Neural cell (in vitro differentiated cells): Measurements from ENCODE around the gene TLCD4. TPM values are rescaled to one million over a fixed set of nuclear protein-coding genes. Genes with fewer than 3 reads are reported as not detected.

ENCODE experiments used
- H2AFZ ChIP-seq: fragments of 200-600, 300-800 bp; sonication (generic), shearing (Covaris generic); 2 replicates; pipeline ENCODE4 v1.6.0; 2014; ENCODE audit warnings: low read depth, mild to moderate bottlenecking, antibody characterized with exemption, low read length, moderate library complexity
- H3F3A ChIP-seq: fragments of 200-600 bp; shearing (Covaris generic); 2 replicates; pipeline ENCODE4 v1.6.1; 2016; ENCODE audit warnings: mild to moderate bottlenecking, moderate library complexity, mixed read lengths, antibody characterized with exemption, low read length; ENCODE audit not compliant: insufficient read depth, poor library complexity, severe bottlenecking
- H3K27ac ChIP-seq: fragments of 200-600, 300-800 bp; sonication (generic), shearing (Covaris generic); 2 replicates; pipeline ENCODE4 v1.5.1; 2014; ENCODE audit warnings: mild to moderate bottlenecking, low read length, moderate library complexity
- H3K27me3 ChIP-seq: fragments of 300-800, 200-600 bp; sonication (generic), shearing (Covaris generic); 2 replicates; pipeline ENCODE4 v1.6.0; 2014; ENCODE audit warnings: mild to moderate bottlenecking, low read depth, low read length, moderate library complexity; ENCODE audit not compliant: insufficient read depth
- H3K36me3 ChIP-seq: fragments of 300-800, 200-600 bp; sonication (generic), shearing (Covaris generic); 2 replicates; pipeline ENCODE4 v1.5.1; 2014; ENCODE audit warnings: mild to moderate bottlenecking, antibody characterized with exemption, low read length, moderate library complexity; ENCODE audit not compliant: insufficient read depth
- H3K4me2 ChIP-seq: fragments of 300-800, 200-600 bp; sonication (generic), shearing (Covaris generic); 2 replicates; pipeline ENCODE4 v1.6.0; 2014; ENCODE audit warnings: mild to moderate bottlenecking, low read length
- H3K4me3 ChIP-seq: fragments of 300-800, 200-600 bp; sonication (generic), shearing (Covaris generic); 2 replicates; pipeline ENCODE4 v1.5.1; 2014; ENCODE audit warnings: mild to moderate bottlenecking, low read length, moderate library complexity
- H3K79me2 ChIP-seq: fragments of 200-600 bp; shearing (Covaris generic); replicated peaks from 2 replicates; pipeline ENCODE4 v1.6.0; 2014; ENCODE audit warnings: mild to moderate bottlenecking, low read length, moderate library complexity; ENCODE audit not compliant: insufficient read depth
- H3K9ac ChIP-seq: fragments of 300-800, 200-600 bp; sonication (generic), shearing (Covaris generic); 2 replicates; pipeline ENCODE4 v1.6.1; 2016; ENCODE audit warnings: mild to moderate bottlenecking, low read length, mixed read lengths
- H3K9me2 ChIP-seq: fragments of 200-600 bp; shearing (Covaris generic); 2 replicates; pipeline ENCODE4 v1.6.1; 2016; ENCODE audit warnings: mild to moderate bottlenecking, low read length, mixed read lengths; ENCODE audit not compliant: insufficient read depth
- H3K9me3 ChIP-seq: fragments of 200-600, 300-800 bp; sonication (generic), shearing (Covaris generic); 2 replicates; pipeline ENCODE4 v1.6.1; 2016; ENCODE audit warnings: mild to moderate bottlenecking, mixed run types, low read length, moderate library complexity, mixed read lengths
- H4K20me1 ChIP-seq: fragments of 200-600 bp; shearing (Covaris generic); 2 replicates; pipeline ENCODE4 v1.6.1; 2016; ENCODE audit warnings: mild to moderate bottlenecking, mixed run types; ENCODE audit not compliant: insufficient read depth
- CTCF ChIP-seq: fragments of 450-650 bp; IDR thresholded peaks from 2 replicates; pipeline ENCODE4 v1.5.1; 2014; ENCODE audit warnings: antibody characterized with exemption, mild to moderate bottlenecking, moderate library complexity; ENCODE audit not compliant: poor library complexity, severe bottlenecking
- EP300 ChIP-seq: fragments of 450-650 bp; conservative IDR thresholded peaks from 2 replicates; pipeline ENCODE4 v1.6.1; 2014; ENCODE audit warnings: antibody characterized with exemption, mild to moderate bottlenecking, moderate library complexity; ENCODE audit not compliant: poor library complexity, severe bottlenecking
- EZH2 ChIP-seq: fragments of 200-600, 300-800 bp; shearing (Covaris generic), sonication (generic); IDR thresholded peaks from 2 replicates; pipeline ENCODE4 v1.6.1; 2014; ENCODE audit warnings: antibody characterized with exemption, low read length, borderline replicate concordance, mild to moderate bottlenecking; ENCODE audit not compliant: insufficient read depth, poor library complexity, severe bottlenecking
- MXI1 ChIP-seq: fragments of 450-650 bp; conservative IDR thresholded peaks from 2 replicates; pipeline ENCODE4 v1.6.1; 2014; ENCODE audit warnings: antibody characterized with exemption, mild to moderate bottlenecking; ENCODE audit not compliant: poor library complexity, severe bottlenecking
- POLR2AphosphoS5 ChIP-seq: IDR thresholded peaks from 2 replicates; pipeline ENCODE4 v1.6.1; 2012
- RAD21 ChIP-seq: fragments of 450-650 bp; conservative IDR thresholded peaks from 2 replicates; pipeline ENCODE4 v1.6.1; 2014; ENCODE audit warnings: antibody characterized with exemption, mild to moderate bottlenecking, moderate library complexity
- REST ChIP-seq: IDR thresholded peaks from 2 replicates; pipeline ENCODE4 v1.6.1; 2012; ENCODE audit warnings: borderline replicate concordance
- SMC3 ChIP-seq: fragments of 450-650 bp; conservative IDR thresholded peaks from 2 replicates; pipeline ENCODE4 v1.6.1; 2014; ENCODE audit warnings: antibody characterized with exemption, mild to moderate bottlenecking, moderate library complexity; ENCODE audit not compliant: poor library complexity
- TAF1 ChIP-seq: IDR thresholded peaks from 2 replicates; pipeline ENCODE4 v1.6.1; 2012; ENCODE audit warnings: low read depth
- polyA plus RNA-seq: library from polyadenylated mRNA; depleted of rRNA; stranded (reverse); fragments of >200 nt; gene quantifications from 2 replicates; pipeline ENCODE4 v1.2.3, GENCODE V29; 2014

Gene TLCD4
- polyA plus RNA-seq, 1 donor from 2014 or later: 1.6 TPM

GRCh38 chr1:95095833-95096217, 21.3 kb upstream of the TLCD4 start:
- Histone ChIP-seq H3K27me3 (no peaks in the 10 kb centered on the region), H3F3A (no peaks in the 10 kb centered on the region), H3K79me2 (no peaks in the 10 kb centered on the region), H3K9ac (no peak overlapping the region), H3K9me3 (no peaks in the 10 kb centered on the region), H3K4me2 (no peak overlapping the region), H4K20me1 (no peaks in the 10 kb centered on the region), H3K9me2 (no peaks in the 10 kb centered on the region), H3K4me3 (no peak overlapping the region), H3K36me3 (no peaks in the 10 kb centered on the region), H2AFZ (no peak overlapping the region), H3K27ac (no peak overlapping the region)
- TF ChIP-seq EZH2: no peak
- no peak for TF ChIP-seq CTCF
- no peak for TF ChIP-seq REST
- TF ChIP-seq RAD21: no peak
- TF ChIP-seq TAF1: no peak
- no peak for TF ChIP-seq EP300
- no peak for TF ChIP-seq SMC3
- TF ChIP-seq MXI1: no peak
- no peak for TF ChIP-seq POLR2AphosphoS5

- Histone ChIP-seq H3K4me2 (no peak overlapping the region), H3K9me3 (no peaks in the 10 kb centered on the region), H3K9ac (no peak overlapping the region), H3K27me3 (no peaks in the 10 kb centered on the region), H3F3A (no peaks in the 10 kb centered on the region), H3K9me2 (no peaks in the 10 kb centered on the region), H2AFZ (no peak overlapping the region), H4K20me1 (no peaks in the 10 kb centered on the region), H3K4me3 (no peak overlapping the region), H3K79me2 (no peaks in the 10 kb centered on the region), H3K27ac (no peak overlapping the region), H3K36me3 (no peaks in the 10 kb centered on the region)
- TF ChIP-seq REST (no peak), EP300 (no peak), CTCF (no peak), MXI1 (no peak), TAF1 (no peak)
Measured at GRCh38 chr1:95096218-95096841, 20.8 kb upstream of the TLCD4 start.
